Body of pancreas (tissue), 4 donors: ENCODE results near the gene SMAD5.

Experiments
- CTCF ChIP-seq, 7 experiments: fragments of 450-650 bp in 4 of 7; fragments of 200-600 bp in 3 of 7; sonication (generic) in 3 of 7; IDR thresholded peaks; one replicate each; pipeline ENCODE4 v1.5.1; 2016 to 2019; ENCODE audit warnings: antibody characterized with exemption in 7 of 7
- POLR2A ChIP-seq, 3 donors: fragments of 450-650 bp; IDR thresholded peaks; one replicate each; pipeline ENCODE4 v1.6.1; 2016; ENCODE audit warnings: antibody characterized with exemption in 3 of 3, mild to moderate bottlenecking in 2 of 3

- TF ChIP-seq CTCF (IDR thresholded peaks at IDR 0.05) (no peak), POLR2A (IDR thresholded peaks at IDR 0.05) (no peak)
Measured at GRCh38 chr5:136200130-136200529, 67.5 kb downstream of the SMAD5 start.
